ENCODE measurements around the gene ARG2.

- TF ChIP-seq CTCF (IDR thresholded peaks at IDR 0.05): no peak
- no peak for TF ChIP-seq POLR2A (IDR thresholded peaks at IDR 0.05)
Observed at GRCh38 chr14:67679006-67679405, 59.3 kb downstream of the ARG2 start.
